Fibroblast of lung (primary cell): Measurements from ENCODE around the gene GTF2A1L.

Experiments used
- CTCF ChIP-seq, 2 donors: IDR thresholded peaks in 1 of 2; conservative IDR thresholded peaks in 1 of 2; 1 replicate in 1 of 2; 2 replicates in 1 of 2; pipeline ENCODE4 v1.5.1; 2011 to 2012; ENCODE audit warnings: low read length in 2 of 2, control low read depth in 1 of 2, inconsistent platforms in 1 of 2, low read depth in 1 of 2, mild to moderate bottlenecking in 1 of 2
- EZH2 ChIP-seq: IDR thresholded peaks from 2 replicates; pipeline ENCODE4 v1.5.1; 2012; ENCODE audit warnings: low read length, control low read depth, mild to moderate bottlenecking; ENCODE audit errors: missing control alignments

GRCh38 chr2:48715956-48716355 is 98.3 kb downstream of the GTF2A1L start:
- TF ChIP-seq CTCF (conservative IDR thresholded peaks at IDR 0.05 in 1 of 2, IDR thresholded peaks at IDR 0.05 in 1 of 2; ENCODE audit: low read depth in 1 of 2, low read length in 2 of 2): no peak
- no peak for TF ChIP-seq EZH2
